Gastrocnemius medialis (tissue), 4 donors: ENCODE data around the gene KCNQ2. TPM values are rescaled to one million over a fixed set of nuclear protein-coding genes. Genes with fewer than 3 reads are reported as not detected.

ENCODE experiments used
- ATAC-seq, 2 donors: fragments of 150-250 bp; one replicate each; pipeline ENCODE4 v1.9.1; 2016
- DNase-seq, 2 donors: peaks; one replicate each; pipeline ENCODE4 v3.0.0-alpha.2; 2019
- H3K27ac ChIP-seq, 4 donors: fragments of 200-600 bp; sonication (generic); 1 replicate in 1 of 4; 2 replicates in 3 of 4; pipeline ENCODE4 v1.5.1; 2016 to 2018; ENCODE audit warnings: mild to moderate bottlenecking in 2 of 4, moderate library complexity in 1 of 4
- H3K27me3 ChIP-seq, 3 donors: fragments of 200-600 bp; sonication (generic) in 2 of 3; 1 replicate in 1 of 3; 2 replicates in 2 of 3; pipeline versions ENCODE4 v1.5.1 to v1.6.0; 2016 to 2019; ENCODE audit warnings: mild to moderate bottlenecking in 1 of 3, moderate library complexity in 1 of 3
- H3K36me3 ChIP-seq, 2 donors: fragments of 200-600 bp; sonication (generic) in 1 of 2; one replicate each; pipeline ENCODE4 v1.5.1; 2017 to 2018
- H3K4me1 ChIP-seq, 2 donors: fragments of 200-600 bp; sonication (generic) in 1 of 2; one replicate each; pipeline ENCODE4 v1.5.1; 2016 to 2017; ENCODE audit warnings: mild to moderate bottlenecking in 2 of 2
- H3K4me3 ChIP-seq, 4 donors: fragments of 200-600 bp; sonication (generic) in 3 of 4; 1 replicate in 1 of 4; 2 replicates in 3 of 4; pipeline ENCODE4 v1.5.1; 2016 to 2019; ENCODE audit warnings: mild to moderate bottlenecking in 2 of 4
- H3K9me3 ChIP-seq, 3 donors: fragments of 200-600 bp; sonication (generic) in 2 of 3; 1 replicate in 1 of 3; 2 replicates in 2 of 3; pipeline ENCODE4 v1.5.1; 2016 to 2019
- POLR2A ChIP-seq, 2 donors: fragments of 450-650 bp; IDR thresholded peaks; one replicate each; pipeline ENCODE4 v1.6.1; 2017; ENCODE audit warnings: antibody characterized with exemption in 2 of 2, mild to moderate bottlenecking in 2 of 2, moderate library complexity in 2 of 2
- in situ Hi-C, 4 donors: fragments of 200-750 bp; cut with MboI; loops; one replicate each; pipeline versions ENCODE4 v1.15.0 to v1.8.0; 2017; ENCODE audit warnings: low sequenced_read_pairs in 4 of 4
- intact Hi-C: fragments of 100-400 bp; cut with DNase I; formaldehyde crosslinking; loops from one replicate; pipeline ENCODE4 v1.15.1; 2023; ENCODE audit warnings: low total_unique reads
- total RNA-seq, 4 donors: library from RNA; depleted of rRNA; stranded (reverse); fragments of >200 nt; gene quantifications; one replicate each; pipeline versions ENCODE4 v1.1.0 to v1.2.3, GENCODE V29; 2016
- TF ChIP-seq, protein P1 (sequence below), 5 experiments: fragments of 450-650 bp in 3 of 5; fragments of 200-600 bp in 2 of 5; sonication (generic) in 2 of 5; IDR thresholded peaks in 4 of 5; conservative IDR thresholded peaks in 1 of 5; 1 replicate in 4 of 5; 2 replicates in 1 of 5; pipeline ENCODE4 v1.5.1; 2016 to 2019; ENCODE audit warnings: antibody characterized with exemption in 5 of 5, mild to moderate bottlenecking in 3 of 5, moderate library complexity in 3 of 5

Gene KCNQ2
- total RNA-seq, 4 donors from 2014 or later: not detected

GRCh38 chr20:63398744-63399514, 73.5 kb downstream of the KCNQ2 start:
- Histone ChIP-seq H3K9me3 (no peaks in the 10 kb centered on the region), H3K4me3 (no peak overlapping the region), H3K27me3 (peaks cover 10 to 21% (median 10%) of the 10 kb centered on the region in 3 donors), H3K36me3 (no peaks in the 10 kb centered on the region), H3K4me1 (no peaks in the 10 kb centered on the region), H3K27ac (no peak overlapping the region)
- no peak for DNase-seq
- TF ChIP-seq, protein P1, sequence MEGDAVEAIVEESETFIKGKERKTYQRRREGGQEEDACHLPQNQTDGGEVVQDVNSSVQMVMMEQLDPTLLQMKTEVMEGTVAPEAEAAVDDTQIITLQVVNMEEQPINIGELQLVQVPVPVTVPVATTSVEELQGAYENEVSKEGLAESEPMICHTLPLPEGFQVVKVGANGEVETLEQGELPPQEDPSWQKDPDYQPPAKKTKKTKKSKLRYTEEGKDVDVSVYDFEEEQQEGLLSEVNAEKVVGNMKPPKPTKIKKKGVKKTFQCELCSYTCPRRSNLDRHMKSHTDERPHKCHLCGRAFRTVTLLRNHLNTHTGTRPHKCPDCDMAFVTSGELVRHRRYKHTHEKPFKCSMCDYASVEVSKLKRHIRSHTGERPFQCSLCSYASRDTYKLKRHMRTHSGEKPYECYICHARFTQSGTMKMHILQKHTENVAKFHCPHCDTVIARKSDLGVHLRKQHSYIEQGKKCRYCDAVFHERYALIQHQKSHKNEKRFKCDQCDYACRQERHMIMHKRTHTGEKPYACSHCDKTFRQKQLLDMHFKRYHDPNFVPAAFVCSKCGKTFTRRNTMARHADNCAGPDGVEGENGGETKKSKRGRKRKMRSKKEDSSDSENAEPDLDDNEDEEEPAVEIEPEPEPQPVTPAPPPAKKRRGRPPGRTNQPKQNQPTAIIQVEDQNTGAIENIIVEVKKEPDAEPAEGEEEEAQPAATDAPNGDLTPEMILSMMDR (IDR thresholded peaks at IDR 0.05 in 4 of 5, conservative IDR thresholded peaks at IDR 0.05 in 1 of 5): no peak
- no peak for TF ChIP-seq POLR2A (IDR thresholded peaks at IDR 0.05)
- in situ Hi-C loops (no loop called here), intact Hi-C loops (no loop called here)
- no peak for ATAC-seq

- TF ChIP-seq, protein P1 (IDR thresholded peaks at IDR 0.05 in 4 of 5, conservative IDR thresholded peaks at IDR 0.05 in 1 of 5): no peak
- no peak for TF ChIP-seq POLR2A (IDR thresholded peaks at IDR 0.05)
- no peak overlapping the region for H3K27ac ChIP-seq
- ATAC-seq (no peak), DNase-seq (no peak)
- peaks cover 8 to 22% (median 9%) of the 10 kb centered on the region in 3 donors for H3K27me3 ChIP-seq
- H3K4me1 ChIP-seq: no peaks in the 10 kb centered on the region
- no peaks in the 10 kb centered on the region for H3K36me3 ChIP-seq
- no peaks in the 10 kb centered on the region for H3K9me3 ChIP-seq
- intact Hi-C loops: no loop called here
- no peak overlapping the region for H3K4me3 ChIP-seq
- in situ Hi-C loops: no loop called here
These were observed 74.5 kb downstream of the KCNQ2 start for GRCh38 chr20:63397946-63398450.

- H3K4me1 ChIP-seq: no peaks in the 10 kb centered on the region
- TF ChIP-seq POLR2A (IDR thresholded peaks at IDR 0.05): no peak
- TF ChIP-seq, protein P1 (IDR thresholded peaks at IDR 0.05 in 4 of 5, conservative IDR thresholded peaks at IDR 0.05 in 1 of 5): no peak
- intact Hi-C loops (no loop called here), in situ Hi-C loops (no loop called here)
- DNase-seq (no peak), ATAC-seq (no peak)
- H3K27ac ChIP-seq: no peak overlapping the region
- peaks cover 5 to 19% (median 8%) of the 10 kb centered on the region in 3 donors for H3K27me3 ChIP-seq
- no peaks in the 10 kb centered on the region for H3K36me3 ChIP-seq
- H3K4me3 ChIP-seq: no peak overlapping the region
- no peaks in the 10 kb centered on the region for H3K9me3 ChIP-seq
These were observed 75.2 kb downstream of the KCNQ2 start for GRCh38 chr20:63397155-63397843.

GRCh38 chr20:63396300-63396699, 76.2 kb downstream of the KCNQ2 start:
- H3K4me3 ChIP-seq: no peak overlapping the region
- in situ Hi-C loops: no loop called here
- TF ChIP-seq, protein P1 (IDR thresholded peaks at IDR 0.05 in 4 of 5, conservative IDR thresholded peaks at IDR 0.05 in 1 of 5): no peak
- TF ChIP-seq POLR2A (IDR thresholded peaks at IDR 0.05): no peak
- H3K4me1 ChIP-seq: no peaks in the 10 kb centered on the region
- no peak overlapping the region for H3K27ac ChIP-seq
- peaks cover 5 to 26% (median 8%) of the 10 kb centered on the region in 3 donors for H3K27me3 ChIP-seq
- intact Hi-C loops: no loop called here
- H3K36me3 ChIP-seq: no peaks in the 10 kb centered on the region
- no peak for ATAC-seq
- no peaks in the 10 kb centered on the region for H3K9me3 ChIP-seq
- DNase-seq: no peak
